GM12878 (cell line): ENCODE results near the gene GFRA1. TPM values are rescaled to one million over a fixed set of nuclear protein-coding genes. Genes with fewer than 3 reads are reported as not detected.

Experiments
- ATAC-seq: fragments of 200-7000 bp; cut with Tn5 transposase; 3 replicates; pipeline ENCODE4 v1.9.1; 2020; ENCODE audit warnings: mild to moderate bottlenecking, moderate library complexity
- BruUV-seq: library from RNA; stranded (reverse); fragments of 400-500 nt; replicated peaks from 2 replicates; lab custom pipeline; 2021; lab: Mats Ljungman, UMichigan
- CTCF ChIA-PET: fragments of 300-600 bp; sonication (Branson Sonifier 250); formaldehyde crosslinking; extraction: SDS; loops from one replicate; lab custom pipeline; 2021; ENCODE audit warnings: inconsistent platforms; lab: Yijun Ruan, JAX
- POLR2A ChIA-PET: fragments of 350-600 bp; formaldehyde crosslinking; extraction: SDS; loops from one replicate; lab custom pipeline; 2021; ENCODE audit warnings: inconsistent platforms; lab: Charles Lee
- RAD21 ChIA-PET: fragments of 300-600 bp; sonication (Branson Sonifier 250); formaldehyde crosslinking; loops from one replicate; lab custom pipeline; 2023; ENCODE audit warnings: antibody characterized with exemption; ENCODE audit not compliant: unreplicated experiment; lab: Charles Lee
- SMC1A ChIA-PET: fragments of 300-600 bp; sonication (Branson Sonifier 250); formaldehyde crosslinking; loops from one replicate; lab custom pipeline; 2023; ENCODE audit not compliant: unreplicated experiment, uncharacterized antibody; lab: Charles Lee
- DNase-seq: peaks from one replicate; pipeline ENCODE4 v3.0.0-alpha.2; 2011; ENCODE audit warnings: low read depth, low spot score
- FAIRE-seq: peaks from 3 replicates; lab custom pipeline; 2011; peaks lifted over from hg19 to GRCh38; lab: Jason Lieb, UNC
- H2AFZ ChIP-seq: 2 replicates; pipeline ENCODE4 v1.6.0; 2011; ENCODE audit warnings: low read depth, low read length, control low read depth; ENCODE audit not compliant: control insufficient read depth
- H3K27ac ChIP-seq: 2 replicates; pipeline ENCODE4 v1.5.1; 2011; ENCODE audit warnings: control low read depth; ENCODE audit not compliant: control insufficient read depth, insufficient read depth
- H3K27me3 ChIP-seq, 2 experiments: replicated peaks in 1 of 2; 2 replicates each; pipeline versions ENCODE4 v1.6.0 to v1.6.1; 2011; ENCODE audit warnings: low read length in 1 of 2; ENCODE audit not compliant: control insufficient read depth in 2 of 2, insufficient read depth in 2 of 2
- H3K36me3 ChIP-seq, 2 experiments: 2 replicates each; pipeline ENCODE4 v1.5.1; 2011; ENCODE audit warnings: low read length in 1 of 2; ENCODE audit not compliant: control insufficient read depth in 2 of 2, insufficient read depth in 2 of 2
- H3K4me1 ChIP-seq: 2 replicates; pipeline ENCODE4 v1.6.1; 2011; ENCODE audit warnings: mild to moderate bottlenecking, low read length, moderate library complexity, mixed read lengths; ENCODE audit not compliant: control insufficient read depth, insufficient read depth
- H3K4me2 ChIP-seq: 2 replicates; pipeline ENCODE4 v1.6.0; 2011; ENCODE audit warnings: control low read depth; ENCODE audit not compliant: control insufficient read depth, insufficient read depth
- H3K4me3 ChIP-seq: fragments of 200-600 bp; sonication (generic); 2 replicates; pipeline ENCODE4 v1.5.1; 2016
- H3K79me2 ChIP-seq: 2 replicates; pipeline ENCODE4 v1.6.0; 2011; ENCODE audit warnings: low read length; ENCODE audit not compliant: control insufficient read depth, insufficient read depth
- H3K9ac ChIP-seq: 2 replicates; pipeline ENCODE4 v1.8.0; 2011; ENCODE audit warnings: low read length, control low read depth, mixed read lengths; ENCODE audit not compliant: control insufficient read depth, insufficient read depth
- H3K9me3 ChIP-seq: replicated peaks from 3 replicates; pipeline ENCODE4 v1.5.1; 2011; ENCODE audit warnings: mild to moderate bottlenecking, low read length; ENCODE audit not compliant: control insufficient read depth, insufficient read depth
- H4K20me1 ChIP-seq: 2 replicates; pipeline ENCODE4 v1.6.0; 2011; ENCODE audit not compliant: control insufficient read depth, insufficient read depth
- ATF2 ChIP-seq: IDR thresholded peaks from 2 replicates; pipeline ENCODE4 v1.6.1; 2012; ENCODE audit warnings: low read length, inconsistent platforms
- ATF7 ChIP-seq: fragments of 450-650 bp; IDR thresholded peaks from 2 replicates; pipeline ENCODE4 v1.6.1; 2016; ENCODE audit warnings: low read depth, mild to moderate bottlenecking
- CREB1 ChIP-seq: IDR thresholded peaks from 2 replicates; pipeline ENCODE4 v1.6.1; 2012; ENCODE audit warnings: low read depth, mild to moderate bottlenecking, inconsistent platforms
- FOS ChIP-seq: IDR thresholded peaks from 3 replicates; pipeline ENCODE4 v1.6.1; 2011; ENCODE audit warnings: borderline replicate concordance; ENCODE audit not compliant: insufficient read length; ENCODE audit errors: extremely low read depth
- GABPA ChIP-seq: IDR thresholded peaks from 2 replicates; pipeline ENCODE4 v1.6.1; 2014; ENCODE audit warnings: antibody characterized with exemption, low read depth, mild to moderate bottlenecking, inconsistent platforms
- HDAC6 ChIP-seq: fragments of 200-600 bp; sonication (generic); IDR thresholded peaks from one replicate; pipeline ENCODE4 v1.8.0; 2017; ENCODE audit warnings: antibody characterized with exemption; ENCODE audit not compliant: unreplicated experiment
- JUND ChIP-seq: IDR thresholded peaks from 2 replicates; pipeline ENCODE4 v1.6.1; 2012; ENCODE audit warnings: low read depth, mild to moderate bottlenecking, low read length, improper control_type of control experiment, moderate library complexity
- KLF5 ChIP-seq: fragments of 450-650 bp; IDR thresholded peaks from 2 replicates; pipeline ENCODE4 v1.6.1; 2014; ENCODE audit warnings: mild to moderate bottlenecking; ENCODE audit not compliant: partially characterized antibody
- MEF2A ChIP-seq: IDR thresholded peaks from 2 replicates; pipeline ENCODE4 v1.6.1; 2011; ENCODE audit warnings: low read depth, mild to moderate bottlenecking, low read length, moderate library complexity; ENCODE audit not compliant: insufficient read depth
- MTA2 ChIP-seq: fragments of 450-650 bp; IDR thresholded peaks from 2 replicates; pipeline ENCODE4 v1.6.1; 2016; ENCODE audit warnings: low read depth, mild to moderate bottlenecking, moderate library complexity
- NFIC ChIP-seq: IDR thresholded peaks from 2 replicates; pipeline ENCODE4 v1.6.1; 2012; ENCODE audit warnings: low read depth, mild to moderate bottlenecking, inconsistent platforms, low read length, moderate library complexity
- PKNOX1 ChIP-seq: fragments of 450-650 bp; IDR thresholded peaks from 2 replicates; pipeline ENCODE4 v1.6.1; 2016; ENCODE audit warnings: mild to moderate bottlenecking
- POLR2AphosphoS5 ChIP-seq: IDR thresholded peaks from 2 replicates; pipeline ENCODE4 v1.6.1; 2011; ENCODE audit warnings: mild to moderate bottlenecking, low read length, inconsistent platforms
- RELA ChIP-seq: fragments of 450-650 bp; IDR thresholded peaks from 2 replicates; pipeline ENCODE4 v1.8.0; 2014; ENCODE audit warnings: borderline replicate concordance; ENCODE audit not compliant: partially characterized antibody
- RELB ChIP-seq: fragments of 450-650 bp; IDR thresholded peaks from 2 replicates; pipeline ENCODE4 v1.6.1; 2017; ENCODE audit warnings: low read depth, mild to moderate bottlenecking, moderate library complexity
- SKIL ChIP-seq: fragments of 450-650 bp; IDR thresholded peaks from 2 replicates; pipeline ENCODE4 v1.6.1; 2017; ENCODE audit warnings: mild to moderate bottlenecking, low read depth, inconsistent platforms; ENCODE audit not compliant: poor library complexity, severe bottlenecking
- ZNF217 ChIP-seq: fragments of 450-650 bp; IDR thresholded peaks from 2 replicates; pipeline ENCODE4 v1.6.1; 2017; ENCODE audit warnings: antibody characterized with exemption, mild to moderate bottlenecking
- WGBS: methylation state at CpG from one replicate; pipeline ENCODE4 v1.1.6; 2016; ENCODE audit warnings: low lambda C conversion rate; ENCODE audit not compliant: insufficient replicate concordance, insufficient coverage; ENCODE audit errors: missing lambda C conversion rate; 5-methylcytosine and 5-hydroxymethylcytosine counted together
- in situ Hi-C: fragments of 300-500 bp; cut with MboI; formaldehyde crosslinking; loops from 9 replicates; pipeline ENCODE4 v1.14.3; 2018; ENCODE audit warnings: mixed read lengths
- intact Hi-C: fragments of 100-400 bp; cut with micrococcal nuclease; formaldehyde crosslinking; loops from one replicate; pipeline ENCODE4 v1.14.2; 2022; ENCODE audit not compliant: unreplicated experiment
- polyA plus RNA-seq, 11 experiments: library from polyadenylated mRNA; depleted of rRNA in 4 of 11; unstranded in 6 of 11; stranded (reverse) in 5 of 11; fragments of >200 nt; fragmentation: Nextera tagmentation in 4 of 11; fragmentation: Illumina TruSeq in 1 of 11; extraction: Ambion mirVana in 4 of 11; extraction: Trizol in 1 of 11; gene quantifications; 1 replicate in 1 of 11; 2 replicates in 10 of 11; pipeline versions ENCODE4 v1.2.1 to v1.2.3, GENCODE V29; 2011 to 2016; ENCODE audit warnings: inconsistent platforms in 2 of 11, missing spikeins in 2 of 11, low read depth in 1 of 11
- total RNA-seq, 4 experiments: library from RNA; depleted of rRNA in 3 of 4; stranded (reverse); fragments of >200 nt in 3 of 4; fragmentation: Illumina TruSeq in 1 of 4; extraction: Trizol in 1 of 4; gene quantifications; 2 replicates each; pipeline versions ENCODE4 v1.2.1 to v1.2.3, GENCODE V29; 2013 to 2021

The GFRA1 gene
- total and polyA plus RNA-seq, 10 of the 15 experiments (the other 5 are each of a cell fraction or from before 2014, with no cell fraction given), result 0.05 to 0.19 TPM; not detected in 8

DNA sequence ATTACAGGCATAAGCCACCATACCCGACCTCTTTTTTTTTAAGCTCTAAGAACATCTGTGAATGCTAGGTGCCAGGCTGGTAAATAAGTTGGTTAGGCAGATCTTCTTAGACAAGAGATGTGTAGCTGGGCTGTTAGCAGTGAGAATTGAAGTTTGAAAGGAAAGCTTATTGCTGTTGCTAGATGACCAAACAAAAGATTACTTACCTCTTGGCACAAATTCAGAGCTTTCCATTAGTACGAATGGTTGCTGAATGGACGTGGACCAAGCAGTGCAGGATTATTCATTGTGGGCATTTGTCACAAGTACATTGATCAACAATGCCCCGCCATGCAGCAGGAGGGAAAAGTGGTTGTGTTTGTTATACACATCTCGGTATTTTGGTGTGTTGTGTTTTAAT lies 131.2 kb downstream of the GFRA1 start (continued):
- TF ChIP-seq ATF2 (no peak), CREB1 (no peak), FOS (no peak), KLF5 (no peak), GABPA (no peak), NFIC (no peak)
- TF ChIP-seq, all 136 proteins: peak for 0

GRCh38 chr10:116141246-116141645 lies 131.8 kb downstream of the GFRA1 start:
- CTCF ChIA-PET, result no interaction called here
- WGBS, result 9% methylated on average over 5 of the region's 5 CpGs
- no peak for ATAC-seq
- RAD21 ChIA-PET, result no interaction called here
- SMC1A ChIA-PET, result no interaction called here
- POLR2A ChIA-PET, result no interaction called here
- no peak overlapping the region for H2AFZ ChIP-seq
- H3K9ac ChIP-seq, result no peak overlapping the region
- DNase-seq, result no peak
- H3K27ac ChIP-seq, result no peak overlapping the region
- in situ Hi-C loops, result no loop called here
- H3K79me2 ChIP-seq, result no peaks in the 10 kb centered on the region
- intact Hi-C loops, result no loop called here
- no peak for FAIRE-seq
- H3K9me3 ChIP-seq, result no peaks in the 10 kb centered on the region
- no TSS peak for BruUV-seq
- no peak overlapping the region for H3K4me3 ChIP-seq
- no peaks in the 10 kb centered on the region for H3K27me3 ChIP-seq
- no peaks in the 10 kb centered on the region for H3K4me1 ChIP-seq
- H3K4me2 ChIP-seq, result no peak overlapping the region
- no peaks in the 10 kb centered on the region for H4K20me1 ChIP-seq
- H3K36me3 ChIP-seq, result no peaks in the 10 kb centered on the region
- no peak for TF ChIP-seq PKNOX1
- no peak for TF ChIP-seq JUND
- TF ChIP-seq NFIC, result no peak
- TF ChIP-seq RELB, result no peak
- TF ChIP-seq MTA2, result no peak
- TF ChIP-seq POLR2AphosphoS5, result no peak
- TF ChIP-seq SKIL, result no peak
- TF ChIP-seq ZNF217, result no peak
- TF ChIP-seq ATF7, result no peak
- TF ChIP-seq HDAC6, result no peak
- no peak for TF ChIP-seq RELA
- no peak for TF ChIP-seq MEF2A
